OCI-LY7 (cell line): ENCODE results near the gene PA2G4. TPM values are rescaled to one million over a fixed set of nuclear protein-coding genes. Genes with fewer than 3 reads are reported as not detected.

Experiments used
- BruUV-seq: library from RNA; stranded (reverse); fragments of 400-500 nt; replicated peaks from 2 replicates; lab custom pipeline; 2021; lab: Mats Ljungman, UMichigan
- CTCF ChIA-PET: fragments of 300-600 bp; sonication (Branson Sonifier 250); formaldehyde crosslinking; loops from one replicate; lab custom pipeline; 2022; ENCODE audit warnings: antibody characterized with exemption; ENCODE audit not compliant: unreplicated experiment; lab: Charles Lee
- POLR2A ChIA-PET: fragments of 300-600 bp; sonication (Branson Sonifier 250); formaldehyde crosslinking; loops from one replicate; lab custom pipeline; 2022; ENCODE audit warnings: antibody characterized with exemption; lab: Charles Lee
- DNase-seq: peaks from one replicate; pipeline ENCODE4 v3.0.0-alpha.2; 2015; ENCODE audit warnings: low spot score
- H2AFZ ChIP-seq: fragments of 200-600 bp; sonication (generic), shearing (Covaris generic); 2 replicates; pipeline ENCODE4 v1.6.1; 2014; ENCODE audit warnings: mild to moderate bottlenecking, antibody characterized with exemption, low read length, moderate library complexity
- H3K27ac ChIP-seq: fragments of 200-600 bp; sonication (generic); 2 replicates; pipeline ENCODE4 v1.5.1; 2014; ENCODE audit warnings: mixed run types, low read depth, mild to moderate bottlenecking, moderate library complexity, low read length, inconsistent platforms; ENCODE audit not compliant: poor library complexity, severe bottlenecking
- H3K36me3 ChIP-seq: fragments of 200-600 bp; sonication (generic); 2 replicates; pipeline ENCODE4 v1.6.1; 2014; ENCODE audit warnings: mild to moderate bottlenecking, antibody characterized with exemption, low read length, moderate library complexity, mixed read lengths; ENCODE audit not compliant: insufficient read depth
- H3K4me1 ChIP-seq: fragments of 200-600 bp; sonication (generic); 2 replicates; pipeline ENCODE4 v1.5.1; 2014; ENCODE audit warnings: mild to moderate bottlenecking, low read length; ENCODE audit not compliant: insufficient read depth, poor library complexity, severe bottlenecking
- H3K4me2 ChIP-seq: fragments of 200-600 bp; sonication (generic); 2 replicates; pipeline ENCODE4 v1.6.1; 2014; ENCODE audit warnings: mild to moderate bottlenecking, low read length
- H3K4me3 ChIP-seq: fragments of 200-600 bp; sonication (generic); 2 replicates; pipeline ENCODE4 v1.5.1; 2014; ENCODE audit warnings: mild to moderate bottlenecking, low read depth, low read length; ENCODE audit not compliant: poor library complexity, severe bottlenecking
- H3K79me2 ChIP-seq: fragments of 200-600 bp; sonication (generic); 2 replicates; pipeline ENCODE4 v1.6.1; 2016; ENCODE audit warnings: low read depth, mild to moderate bottlenecking, low read length, moderate library complexity, mixed read lengths; ENCODE audit not compliant: insufficient read depth
- H3K9me2 ChIP-seq: fragments of 200-600 bp; sonication (generic); 2 replicates; pipeline ENCODE4 v1.6.1; 2016; ENCODE audit warnings: mild to moderate bottlenecking, low read length, mixed read lengths; ENCODE audit not compliant: insufficient read depth
- H3K9me3 ChIP-seq: fragments of 200-600 bp; sonication (generic); 2 replicates; pipeline ENCODE4 v1.6.1; 2014; ENCODE audit warnings: mild to moderate bottlenecking, mixed run types, low read length, mixed read lengths
- H4K20me1 ChIP-seq: fragments of 200-600 bp; sonication (generic); 2 replicates; pipeline ENCODE4 v1.6.1; 2014; ENCODE audit warnings: mild to moderate bottlenecking, antibody characterized with exemption, low read length, moderate library complexity, mixed read lengths; ENCODE audit not compliant: insufficient read depth
- CTCF ChIP-seq: fragments of 200-600 bp; sonication (generic); conservative IDR thresholded peaks from 2 replicates; pipeline ENCODE4 v1.5.1; 2014; ENCODE audit warnings: mild to moderate bottlenecking, antibody characterized with exemption, low read length, moderate library complexity, mixed read lengths
- EZH2phosphoT487 ChIP-seq: fragments of 200-600 bp; sonication (generic); IDR thresholded peaks from 2 replicates; pipeline ENCODE4 v1.6.1; 2018; ENCODE audit warnings: low read depth, borderline replicate concordance, mild to moderate bottlenecking, mixed run types, antibody characterized with exemption, low read length, moderate library complexity, mixed read lengths
- intact Hi-C: fragments of 100-400 bp; cut with micrococcal nuclease; formaldehyde crosslinking; loops from one replicate; pipeline ENCODE4 v1.10.0; 2022; ENCODE audit not compliant: unreplicated experiment
- total RNA-seq, 2 experiments: library from RNA; depleted of rRNA in 1 of 2; stranded (reverse); fragments of >200 nt in 1 of 2; shearing (Covaris generic) in 1 of 2; gene quantifications; 2 replicates each; pipeline ENCODE4 v1.2.3, GENCODE V29; 2014 to 2022

Gene PA2G4
- total RNA-seq, 2 experiments from 2014 or later, result 289 to 358 TPM

- H3K36me3 ChIP-seq, result peaks cover 98% of the 10 kb centered on the region
- BruUV-seq, result no TSS peak
- POLR2A ChIA-PET, result no interaction called here
- TF ChIP-seq EZH2phosphoT487, result no peak
- 0 out of 2 replicates have a peak, but pooled peaks cover 10% of the 10 kb centered on the region for H3K9me3 ChIP-seq
- H4K20me1 ChIP-seq, result no peaks in the 10 kb centered on the region
- no peak for DNase-seq
- no peak overlapping the region for H2AFZ ChIP-seq
- no peak overlapping the region for H3K4me2 ChIP-seq
- peaks cover under 1% of the 10 kb centered on the region; the same call in 1 of the 2 replicates for H3K79me2 ChIP-seq
- H3K27ac ChIP-seq, result no peak overlapping the region
- H3K9me2 ChIP-seq, result no peaks in the 10 kb centered on the region
- H3K4me1 ChIP-seq, result peaks cover 1% of the 10 kb centered on the region
- CTCF ChIA-PET, result no interaction called here
- intact Hi-C loops, result no loop called here
- no peak overlapping the region for H3K4me3 ChIP-seq
Measured at GRCh38 chr12:56134897-56135296, 30.5 kb downstream of the PA2G4 start.

GRCh38 chr12:56137853-56138571 is 33.7 kb downstream of the PA2G4 start:
- Histone ChIP-seq H3K36me3 (peaks cover 93% of the 10 kb centered on the region), H3K27ac (no peak overlapping the region), H3K79me2 (no peaks in the 10 kb centered on the region), H3K9me2 (no peaks in the 10 kb centered on the region), H3K9me3 (no peaks in the 10 kb centered on the region), H3K4me3 (no peak overlapping the region), H3K4me1 (no peaks in the 10 kb centered on the region), H4K20me1 (no peaks in the 10 kb centered on the region), H3K4me2 (no peak overlapping the region), H2AFZ (no peak overlapping the region)
- ChIA-PET CTCF (no interaction called here), POLR2A (interaction anchor here (0.6 kb wide), 2 partner anchors 13 to 524 kb away, joined by 5 to 8 read pairs; no protein-coding TSS in a partner anchor)
- DNase-seq, result no peak
- TF ChIP-seq CTCF (no peak), EZH2phosphoT487 (no peak)
- BruUV-seq, result TSS peak; percentile 43
- intact Hi-C loops, result no loop called here

- no peaks in the 10 kb centered on the region for H3K79me2 ChIP-seq
- H3K9me2 ChIP-seq, result no peaks in the 10 kb centered on the region
- H3K36me3 ChIP-seq, result peaks cover 79% of the 10 kb centered on the region
- TF ChIP-seq EZH2phosphoT487 (no peak), CTCF (no peak)
- H3K27ac ChIP-seq, result no peak overlapping the region
- ChIA-PET POLR2A (interaction anchor here (0.7 to 1.3 kb wide), 2 partner anchors 23 to 290 kb away, joined by 3 read pairs; no protein-coding TSS in a partner anchor), CTCF (no interaction called here)
- no peak overlapping the region for H3K4me3 ChIP-seq
- no peaks in the 10 kb centered on the region for H4K20me1 ChIP-seq
- BruUV-seq, result no TSS peak
- H3K9me3 ChIP-seq, result no peaks in the 10 kb centered on the region
- no peaks in the 10 kb centered on the region for H3K4me1 ChIP-seq
- intact Hi-C loops, result no loop called here
- H3K4me2 ChIP-seq, result no peak overlapping the region
- DNase-seq, result no peak
- no peak overlapping the region for H2AFZ ChIP-seq
Measured at GRCh38 chr12:56141946-56142784, 37.8 kb downstream of the PA2G4 start.
